Smooth muscle cell of the brain vasculature (primary cell): ENCODE data around the gene CAPZB.

Source experiments
- DNase-seq: peaks from one replicate; pipeline ENCODE4 v3.0.0-alpha.2; 2012; ENCODE audit warnings: low read depth, low spot score

CAPZB gene

DNA sequence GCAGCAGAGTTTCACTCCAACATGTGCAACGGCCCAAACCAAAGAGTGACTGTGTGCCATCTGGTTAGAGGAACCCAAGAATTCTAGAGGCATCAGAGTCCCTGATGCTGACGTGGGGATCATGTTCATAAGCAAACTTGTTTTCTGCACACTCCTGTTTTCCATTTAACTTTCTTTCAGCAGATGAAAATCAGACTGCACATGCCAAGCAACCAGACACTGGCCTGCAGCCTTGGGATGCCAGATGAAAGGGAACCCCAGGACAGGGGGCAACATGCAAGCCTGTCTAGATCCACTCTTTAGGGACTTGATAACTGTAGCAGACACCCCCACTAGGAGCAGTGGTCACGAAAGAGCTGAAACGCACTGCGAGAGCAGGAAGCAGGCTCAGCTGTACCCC is 116.4 kb downstream of the CAPZB start:
- DNase-seq, result no peak

GRCh38 chr1:19368050-19368449 is 117.3 kb downstream of the CAPZB start:
- no peak for DNase-seq

GRCh38 chr1:19367584-19368041 is 117.7 kb downstream of the CAPZB start:
- DNase-seq, result no peak

- DNase-seq, result no peak
Observed at GRCh38 chr1:19366599-19367536, 118.5 kb downstream of the CAPZB start.

GRCh38 chr1:19365721-19366120 is 119.6 kb downstream of the CAPZB start:
- no peak for DNase-seq

DNA sequence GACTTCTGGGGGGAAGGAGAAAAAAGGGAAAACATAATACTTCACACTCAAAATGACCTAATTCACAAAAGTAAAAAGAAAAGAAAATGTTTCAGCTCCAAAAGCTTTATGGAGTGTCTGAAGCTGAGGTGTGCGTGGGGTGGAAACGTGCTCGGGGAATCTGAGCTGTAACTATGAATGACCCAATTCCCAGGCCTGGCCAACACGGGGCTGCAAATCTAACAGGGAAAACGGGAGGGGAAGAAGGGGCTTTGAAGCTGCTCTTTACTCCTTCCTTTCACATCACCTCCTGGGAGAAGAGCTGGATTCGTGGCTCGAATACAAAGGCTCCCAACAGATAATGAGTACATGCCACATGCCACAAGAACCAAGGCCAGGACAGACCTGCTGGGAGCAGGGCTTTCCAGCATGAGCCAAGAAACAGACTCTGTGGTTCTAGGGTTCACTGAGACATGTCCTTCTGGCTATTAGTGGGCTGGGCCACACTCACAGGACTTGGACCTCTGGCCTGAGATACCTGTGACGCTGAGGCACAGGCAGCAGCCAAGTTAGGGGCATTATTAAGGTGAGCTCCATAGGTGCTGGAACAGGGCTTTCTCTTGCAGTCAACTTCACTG is 121.7 kb downstream of the CAPZB start:
- no peak for DNase-seq

DNA sequence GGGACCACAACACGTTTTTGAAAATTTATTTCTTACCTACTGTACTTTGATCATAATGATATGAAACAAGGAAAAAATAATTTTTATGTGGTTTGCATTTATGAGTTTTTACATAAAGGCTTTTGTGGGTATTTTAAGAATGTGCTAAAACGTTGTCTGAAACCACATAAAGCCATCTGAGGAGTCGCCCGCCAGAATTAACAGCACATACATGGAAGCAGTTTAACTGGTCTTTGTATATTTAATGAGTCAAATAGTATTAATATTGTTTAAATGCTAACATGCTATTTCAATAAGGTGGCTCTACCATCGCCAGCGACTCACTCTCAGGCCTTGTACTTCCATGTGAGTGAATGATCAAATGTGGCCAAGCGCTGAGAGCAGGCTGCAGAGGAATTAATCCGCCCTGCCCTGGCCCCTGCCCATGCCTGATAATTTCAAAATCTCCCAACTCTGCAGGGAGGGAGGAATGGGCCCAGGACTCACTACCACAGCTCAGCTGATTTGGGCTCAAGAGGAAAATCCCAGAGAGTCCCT is 123.7 kb downstream of the CAPZB start:
- DNase-seq, result no peak

- DNase-seq, result no peak
Observed at GRCh38 chr1:19360843-19361610, 124.3 kb downstream of the CAPZB start.

DNA sequence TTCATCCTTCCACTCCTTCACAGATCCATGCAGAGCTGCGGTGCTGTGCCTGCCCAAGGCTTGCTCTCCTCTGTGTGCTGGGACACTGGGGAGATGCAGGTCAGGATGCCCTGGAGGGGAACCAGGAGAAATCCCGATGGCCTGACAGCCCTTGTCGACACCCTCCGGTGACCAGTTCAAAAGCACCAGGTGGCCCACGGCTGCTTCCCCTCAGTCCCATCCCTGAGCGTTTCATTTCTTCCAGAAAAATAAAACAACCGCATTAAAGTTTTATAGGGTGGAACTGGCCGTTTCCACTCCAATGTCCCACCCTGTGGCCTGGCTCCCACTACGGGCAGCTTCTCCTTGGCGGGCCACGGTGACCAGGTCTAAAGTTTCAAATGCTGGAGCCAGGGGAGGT is 124.9 kb downstream of the CAPZB start:
- DNase-seq, result no peak

DNA sequence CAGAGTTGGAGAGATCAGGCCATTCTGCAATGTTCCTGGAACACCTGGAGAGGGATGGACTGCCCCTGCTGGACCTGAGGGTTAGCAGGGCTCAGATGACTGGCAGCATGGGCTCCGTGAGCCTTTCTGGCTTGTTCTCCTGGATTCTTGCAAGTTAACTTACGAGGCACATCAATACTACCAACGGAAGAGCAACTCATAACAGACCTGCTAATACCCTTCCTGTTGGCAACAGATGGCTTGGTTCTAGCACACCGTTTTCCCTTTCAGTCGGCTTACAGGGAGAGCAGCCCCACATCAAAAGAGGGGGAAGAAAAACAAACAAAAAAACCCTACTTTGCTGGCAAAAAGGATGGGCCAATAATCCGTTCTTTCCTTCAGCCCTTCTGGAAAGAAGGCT is 125.3 kb downstream of the CAPZB start:
- no peak for DNase-seq

DNA sequence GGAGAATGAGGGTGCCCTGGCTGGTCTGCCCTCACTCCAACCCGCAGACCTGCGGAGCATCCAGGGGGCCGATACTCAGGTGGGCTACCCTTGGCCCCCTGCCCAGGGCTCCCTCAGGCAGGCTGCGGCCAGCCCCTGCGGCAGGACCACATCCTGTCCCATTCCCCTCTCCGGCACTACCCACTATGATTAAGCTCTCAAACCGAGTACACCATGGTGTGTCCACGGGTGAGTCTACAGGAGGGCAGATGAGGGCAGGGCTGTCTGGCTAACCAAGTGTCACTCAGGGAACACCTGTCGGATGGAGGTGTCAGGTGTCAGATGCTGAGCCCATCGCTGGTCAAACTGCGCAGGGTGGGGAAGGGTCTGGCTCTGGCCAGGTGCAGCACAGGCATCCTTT is 126.0 kb downstream of the CAPZB start:
- DNase-seq, result no peak

DNA sequence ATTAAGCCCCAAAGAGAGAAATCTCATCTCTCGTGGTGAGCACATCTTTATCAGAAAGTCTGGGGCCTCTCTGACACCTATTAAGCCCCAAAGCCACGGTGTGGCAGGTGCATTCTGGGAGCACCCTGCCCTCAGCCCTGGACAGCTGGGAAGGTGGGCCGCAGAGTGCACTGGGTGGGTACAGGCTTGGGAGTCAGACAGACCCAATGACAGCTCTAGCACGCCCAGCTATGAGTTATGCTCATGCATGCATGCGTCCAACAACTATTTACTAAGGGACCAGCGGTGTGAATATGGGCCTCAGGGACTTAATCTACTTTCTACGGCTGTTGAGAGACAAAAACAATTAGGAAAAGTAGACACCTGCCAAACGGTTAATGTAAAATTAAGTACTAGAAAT is 126.6 kb downstream of the CAPZB start:
- no peak for DNase-seq

DNA sequence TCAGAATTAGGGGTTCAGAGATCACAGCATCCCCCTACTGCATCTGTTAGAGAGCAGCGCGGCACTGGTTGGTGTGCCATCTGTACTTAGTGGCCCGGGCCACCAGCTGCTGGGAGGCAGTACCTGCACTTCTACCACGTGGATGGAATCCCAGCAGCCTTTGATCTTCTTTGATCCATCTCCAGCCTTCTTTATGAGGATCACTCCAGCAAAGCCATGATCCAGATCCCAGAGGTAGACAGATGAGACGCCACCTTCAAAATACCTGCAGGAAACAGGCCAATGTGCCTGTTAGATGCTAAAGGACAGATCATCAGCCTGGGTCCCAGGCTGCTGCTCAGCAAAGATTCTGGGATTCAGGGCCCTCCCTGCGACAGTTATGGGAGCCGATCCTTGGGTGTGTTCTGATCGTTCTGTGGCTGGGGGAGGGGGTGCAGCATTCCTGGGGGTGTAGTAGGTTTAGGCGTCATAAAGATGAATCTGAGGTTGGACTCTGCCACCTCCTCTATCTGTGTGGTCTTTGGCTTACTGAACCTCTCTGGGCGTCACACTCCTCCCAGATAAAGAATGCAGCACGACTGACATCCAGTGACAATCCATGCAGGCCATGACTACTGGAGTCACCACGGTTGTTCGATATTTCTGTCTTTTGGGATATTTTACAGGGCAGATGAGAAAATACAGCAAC is 127.9 kb downstream of the CAPZB start:
- DNase-seq, result no peak

- DNase-seq, result no peak
Observed at GRCh38 chr1:19356266-19356665, 129.1 kb downstream of the CAPZB start.

- no peak for DNase-seq
Observed at GRCh38 chr1:19354531-19354981, 130.8 kb downstream of the CAPZB start.

DNA sequence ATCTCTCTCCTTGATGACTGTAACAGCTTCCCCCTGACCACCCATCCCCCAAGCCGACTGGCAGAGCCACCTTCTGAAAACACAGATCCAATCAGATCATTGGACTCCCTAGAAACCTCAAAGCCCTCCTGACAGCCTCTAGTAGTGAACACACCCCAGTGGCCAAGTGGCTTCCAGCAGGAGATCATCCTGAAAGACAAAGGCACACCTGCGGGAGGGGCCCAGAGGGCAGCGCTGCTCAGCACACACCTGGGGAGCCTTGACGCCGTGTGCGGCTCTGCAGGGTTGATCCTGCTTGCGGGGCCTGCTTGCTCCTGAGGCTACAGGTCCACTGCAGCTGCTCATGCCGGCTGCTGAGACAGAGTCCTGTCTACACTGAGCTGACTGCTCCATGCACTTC is 131.7 kb downstream of the CAPZB start:
- no peak for DNase-seq

DNA sequence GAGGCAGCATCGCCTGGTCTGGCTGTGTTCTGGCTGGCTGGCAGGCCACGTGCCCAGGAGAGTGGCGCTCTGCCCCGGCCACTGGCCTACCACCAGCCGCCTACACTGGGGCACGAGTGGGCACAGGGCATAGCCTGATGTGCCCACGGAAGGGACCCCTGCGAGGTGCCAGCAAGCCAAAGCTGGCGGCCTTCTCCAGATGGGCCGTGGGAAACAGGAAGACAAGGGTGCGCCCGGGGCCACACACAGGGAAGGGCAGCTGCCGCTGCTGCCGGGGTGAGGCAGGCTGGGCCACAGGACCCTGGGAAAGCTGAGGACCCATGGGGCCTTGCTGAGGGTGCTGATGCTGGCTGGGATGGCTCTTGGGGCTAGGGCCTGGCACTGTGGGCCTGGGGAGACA is 132.5 kb downstream of the CAPZB start:
- no peak for DNase-seq

GRCh38 chr1:19351873-19352272 is 133.5 kb downstream of the CAPZB start:
- DNase-seq, result peak; percentile 52

DNA sequence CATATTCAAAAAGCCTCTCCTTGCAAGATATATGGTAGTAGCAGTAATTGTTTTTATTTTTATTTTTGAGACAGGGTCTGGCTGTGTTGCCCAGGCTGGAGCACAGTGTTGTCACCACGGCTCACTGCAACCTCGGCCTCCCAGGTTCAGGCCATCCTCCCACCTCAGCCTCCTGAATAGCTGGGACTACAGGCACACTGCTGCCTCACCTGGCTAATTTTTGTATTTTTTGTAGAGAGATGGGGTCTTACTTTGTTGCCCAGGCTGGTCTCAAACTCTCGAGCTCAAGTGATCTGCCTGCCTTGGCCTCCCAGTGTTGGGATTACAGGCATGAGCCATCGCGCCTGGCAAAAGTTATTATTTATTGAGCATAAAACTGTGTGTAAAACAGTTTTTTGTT is 134.8 kb downstream of the CAPZB start:
- no peak for DNase-seq

DNA sequence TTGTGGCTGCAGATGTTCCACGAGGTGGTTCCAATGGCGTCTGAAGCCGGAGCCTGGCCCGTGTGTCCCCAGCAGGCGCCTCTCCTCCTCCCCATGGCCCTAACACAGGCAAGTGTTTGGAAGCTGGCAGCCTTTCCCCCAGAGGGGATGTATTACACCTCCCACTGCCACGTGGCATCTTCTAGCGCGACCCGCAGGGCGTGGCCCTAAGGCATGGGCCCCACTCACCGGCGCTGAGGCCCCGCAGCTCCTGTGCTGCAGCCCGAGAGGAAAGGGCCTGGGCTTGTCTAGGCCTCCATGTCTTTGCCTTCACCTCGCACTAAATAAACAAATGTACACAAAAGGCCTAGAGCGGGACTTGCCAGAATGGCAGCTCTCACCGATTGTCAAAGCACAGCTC is 135.3 kb downstream of the CAPZB start:
- DNase-seq, result no peak

DNA sequence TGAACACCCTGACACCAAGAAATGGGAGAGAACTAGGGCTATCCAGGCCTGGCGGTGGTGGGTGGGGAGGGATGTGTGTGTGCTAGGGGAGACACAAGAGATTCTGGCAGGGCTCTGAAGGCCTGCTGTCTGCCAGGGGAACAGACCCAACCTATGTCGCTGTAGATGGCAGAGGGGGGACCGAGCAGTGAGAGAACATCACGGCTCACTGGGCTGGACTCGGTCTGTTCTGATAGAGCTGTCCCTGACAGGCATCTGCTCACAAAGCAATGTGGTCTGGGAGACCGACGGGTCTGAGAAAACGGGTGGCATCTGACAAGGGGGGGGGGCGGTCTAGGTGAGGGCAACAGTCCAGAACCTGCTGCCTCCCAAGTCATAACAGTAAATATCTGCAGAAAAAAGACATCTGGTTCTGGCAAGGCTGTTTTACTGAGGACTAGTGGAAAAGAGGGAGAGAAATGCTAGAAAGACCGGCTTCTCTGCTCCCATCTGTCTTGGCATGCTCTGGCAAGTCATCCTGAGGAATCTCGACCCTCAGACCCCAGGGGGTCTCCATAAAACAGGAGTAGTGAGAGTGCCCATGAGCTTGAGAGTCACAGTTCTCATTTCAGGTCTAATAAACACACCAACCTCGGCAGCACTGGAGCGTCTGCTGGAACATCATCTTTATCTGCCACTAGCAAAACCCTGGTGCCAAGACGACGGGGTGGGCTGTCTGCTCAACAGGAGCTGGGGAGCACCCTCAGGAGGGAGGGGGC is 136.7 kb downstream of the CAPZB start:
- DNase-seq, result no peak
